ENCODE results near the gene NTN4. TPM values are rescaled to one million over a fixed set of nuclear protein-coding genes. Genes with fewer than 3 reads are reported as not detected.
"Not testable (repeated sequence)": the region's sequence is repeated elsewhere in the genome, so short reads cannot be mapped to it uniquely, and the experiment has no call there.

NTN4 gene
- polyA plus RNA-seq, result 10 to 100 TPM; 10.2 to 12.9 (median 11.1) TPM

DNA sequence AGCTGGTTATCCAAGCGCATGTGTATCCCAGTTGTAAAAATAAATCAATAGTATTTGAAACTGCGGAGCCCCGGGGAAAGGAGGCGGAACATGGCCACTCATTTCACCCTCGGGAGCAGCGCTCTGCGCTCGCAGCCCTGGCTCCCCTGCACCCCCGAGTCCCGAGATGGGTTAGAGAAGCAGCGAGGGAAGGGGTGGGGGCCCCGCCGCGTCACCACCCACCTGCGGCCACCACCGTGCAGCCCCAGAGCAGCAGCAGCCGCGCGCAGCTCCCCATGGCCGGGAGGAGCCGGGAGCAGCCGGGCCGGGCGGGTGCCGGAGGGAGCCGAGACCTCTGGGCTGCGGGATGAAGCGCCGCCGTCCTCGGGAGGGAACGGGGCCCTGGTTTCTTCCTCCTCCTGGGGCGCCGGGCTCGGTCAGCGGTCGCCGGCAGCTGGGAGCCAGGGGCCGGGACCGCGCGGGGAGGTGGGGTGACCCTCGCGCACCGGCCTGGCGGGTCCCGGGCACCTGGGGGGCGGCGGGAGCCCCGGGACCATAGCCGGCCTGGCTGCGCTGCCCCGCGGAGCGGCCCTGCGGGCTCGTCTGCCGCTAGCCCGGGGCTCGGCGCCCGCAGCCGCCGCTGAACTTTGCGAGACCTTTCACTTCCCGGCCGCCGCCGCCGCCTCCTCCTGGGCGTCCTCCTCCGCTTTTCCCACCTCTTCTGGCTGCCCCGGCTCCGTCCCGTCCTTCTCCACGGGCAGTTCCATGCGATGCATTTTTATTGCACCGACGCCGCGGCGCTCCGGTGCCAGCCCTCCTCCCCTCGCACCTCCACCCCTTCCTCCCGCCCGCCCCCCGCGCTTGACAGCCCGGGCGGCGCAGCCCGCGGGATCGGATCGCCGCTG lies at the start of gene NTN4:
TSS of gene NTN4 (minus strand) at position 732 of the 884 bp plus-strand sequence. CDS start at position 277, 455 bp downstream.
- 0% methylated on average over 53 to 91 of the region's 96 CpGs for WGBS, 3 donors
- no peak within 1 kb of the TSS for H3K27ac ChIP-seq (ENCODE audit: low read depth, low read length)

DNA sequence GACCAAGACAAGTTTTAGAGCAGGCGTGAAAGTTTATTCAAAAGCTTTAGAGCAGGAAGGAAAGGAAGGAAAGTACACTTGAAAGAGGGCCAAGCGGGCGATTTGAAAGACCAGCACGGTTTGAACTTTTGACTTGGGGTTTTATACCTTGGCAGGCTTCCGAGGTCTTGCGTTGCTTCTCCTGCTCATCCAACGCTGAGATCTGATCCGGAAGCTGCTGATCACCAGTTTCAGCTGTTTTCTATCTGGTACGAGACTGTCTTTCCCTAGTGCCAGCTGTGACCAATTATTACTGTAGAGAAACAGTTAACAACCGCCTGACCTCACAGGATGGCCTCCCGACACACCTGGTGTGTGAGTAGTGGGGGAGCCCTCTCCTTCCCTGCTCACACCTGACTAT lies 47.6 kb upstream of the NTN4 start:
- 8 to 33% (median 16%) methylated on average over 11 of the region's 11 CpGs for WGBS, 3 donors
- H3K27ac ChIP-seq (ENCODE audit: low read depth, low read length), result no peak overlapping the region

DNA sequence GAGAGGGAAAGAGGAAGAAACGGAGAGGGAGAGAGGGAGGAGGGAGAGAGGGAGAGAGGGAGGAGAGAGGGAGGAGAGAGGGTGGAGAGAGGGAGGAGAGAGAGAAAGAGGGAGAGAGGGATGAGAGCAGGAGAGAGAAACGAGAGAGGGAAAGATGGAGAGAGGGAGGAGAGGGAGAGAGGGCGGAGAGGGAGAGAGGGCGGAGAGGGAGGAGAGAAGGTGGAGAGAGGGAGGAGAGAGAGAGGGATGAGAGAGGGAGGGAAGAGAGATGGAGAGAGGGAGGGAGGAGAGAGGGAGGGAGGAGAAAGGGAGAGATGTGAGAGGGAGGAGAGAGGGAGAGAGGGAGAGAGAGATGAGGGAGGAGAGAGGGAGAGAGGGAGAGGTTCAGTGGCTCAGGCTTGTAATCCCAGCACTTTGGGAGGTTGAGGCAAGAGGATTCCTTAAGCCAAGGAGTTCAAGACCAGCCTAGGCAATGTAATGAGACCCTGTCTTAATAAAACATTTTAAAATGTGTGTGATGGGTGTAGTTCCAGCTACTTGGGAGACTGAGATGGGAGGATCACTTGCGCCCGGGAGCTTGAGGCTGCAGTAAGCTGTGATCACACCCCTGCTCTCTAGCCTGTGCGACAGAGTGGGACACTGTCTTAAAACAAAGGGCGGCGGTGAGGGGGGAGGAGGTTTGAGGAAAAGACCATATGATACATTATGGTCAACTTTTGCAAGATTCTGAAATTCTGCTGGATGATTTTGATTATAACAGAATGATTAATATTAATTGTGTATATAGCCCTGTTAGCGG lies 46.9 kb upstream of the NTN4 start:
- WGBS, 3 donors, result 50 to 64% (median 60%) methylated on average over 10 of the region's 10 CpGs

DNA sequence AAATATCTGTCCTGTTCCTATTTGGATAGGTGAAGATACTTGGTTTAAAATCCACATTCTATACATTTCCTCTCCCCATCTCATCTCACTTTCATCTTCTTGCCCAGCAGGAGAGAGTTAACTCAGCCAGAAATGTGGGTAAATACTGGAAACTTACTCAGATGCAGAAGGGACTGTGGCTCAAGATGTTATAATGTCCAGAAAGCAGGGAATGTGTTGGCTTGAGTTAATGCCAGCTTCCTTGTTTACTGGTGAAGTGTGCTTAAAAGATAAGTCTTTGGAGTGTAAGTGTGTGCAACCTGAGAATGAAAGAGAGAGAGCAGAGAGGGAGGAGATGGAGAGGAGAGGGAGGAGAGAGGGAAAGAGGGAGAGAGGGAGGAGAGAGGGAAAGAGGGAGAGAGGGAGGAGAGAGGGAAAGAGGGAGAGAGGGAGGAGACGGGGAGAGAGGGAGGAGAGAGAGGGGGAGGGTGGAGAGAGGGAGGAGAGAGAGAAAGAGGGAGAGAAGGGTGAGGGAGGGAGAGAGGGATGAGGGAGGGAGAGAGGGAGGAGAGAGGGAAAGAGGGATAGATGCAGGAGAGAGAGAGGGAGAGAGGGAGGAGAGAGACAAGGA lies 46.2 kb upstream of the NTN4 start:
- 0 to 37% (median 4%) methylated on average over 1 of the region's 1 CpG for WGBS, 3 donors
- H3K27ac ChIP-seq (ENCODE audit: low read depth, low read length), result no peak overlapping the region

More for the DNA sequence above, 46.9 kb upstream of the NTN4 start:
- H3K27ac ChIP-seq (ENCODE audit: low read depth, low read length), result no peak overlapping the region

- H3K27ac ChIP-seq (ENCODE audit: low read depth, low read length), result no peak overlapping the region
- 18 to 37% (median 30%) methylated on average over 3 of the region's 3 CpGs for WGBS, 3 donors
These were observed 45.6 kb upstream of the NTN4 start for GRCh38 chr12:95836185-95836609.

GRCh38 chr12:95834572-95834971 lies 44.0 kb upstream of the NTN4 start:
- WGBS, 3 donors, result 88 to 95% (median 90%) methylated on average over 1 of the region's 1 CpG
- no peak overlapping the region for H3K27ac ChIP-seq (ENCODE audit: low read depth, low read length)

DNA sequence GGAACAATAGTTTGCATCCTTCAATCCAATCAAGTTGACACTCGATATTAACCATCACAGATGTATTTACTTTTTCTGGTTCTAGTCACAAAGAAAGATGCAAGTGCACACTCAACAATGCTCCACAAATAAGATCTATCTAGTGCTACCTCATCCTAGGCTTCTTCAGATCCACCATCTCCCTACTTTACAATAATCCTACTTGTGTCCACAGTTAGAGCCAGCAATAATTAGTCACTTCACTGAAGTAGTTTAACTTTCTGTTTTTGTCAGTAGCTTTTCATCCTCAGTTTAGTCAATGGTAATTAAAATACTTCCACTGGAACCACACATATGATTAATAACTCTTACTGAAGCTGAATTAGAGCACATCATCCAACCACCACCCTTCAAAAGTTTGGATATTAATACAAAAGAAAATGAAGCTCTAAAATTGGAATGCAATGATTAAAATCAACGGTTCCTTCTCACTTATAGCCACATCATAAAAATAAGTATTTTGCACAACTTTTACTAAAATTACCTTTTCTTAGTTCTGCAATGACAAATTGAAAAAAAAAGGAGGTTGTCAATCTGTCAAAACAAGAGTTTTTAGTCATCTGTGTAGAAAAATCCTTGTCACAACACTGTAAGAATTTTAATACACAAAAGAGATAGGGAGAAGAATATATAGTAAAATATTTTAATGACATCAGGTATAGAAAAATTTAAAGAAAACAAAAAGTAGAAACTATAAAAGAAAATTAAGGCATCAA lies 39.9 kb upstream of the NTN4 start:
- 83 to 89% (median 87%) methylated on average over 2 of the region's 2 CpGs for WGBS, 3 donors
- H3K27ac ChIP-seq (ENCODE audit: low read depth, low read length), result no peak overlapping the region

- H3K27ac ChIP-seq (ENCODE audit: low read depth, low read length), result no peak overlapping the region
These were observed 38.8 kb upstream of the NTN4 start for GRCh38 chr12:95829395-95829794.

- WGBS, 3 donors, result 0 to 3% (median 0%) methylated on average over 1 of the region's 1 CpG
- H3K27ac ChIP-seq (ENCODE audit: low read depth, low read length), result no peak overlapping the region
These were observed 29.6 kb upstream of the NTN4 start for GRCh38 chr12:95820096-95820703.

DNA sequence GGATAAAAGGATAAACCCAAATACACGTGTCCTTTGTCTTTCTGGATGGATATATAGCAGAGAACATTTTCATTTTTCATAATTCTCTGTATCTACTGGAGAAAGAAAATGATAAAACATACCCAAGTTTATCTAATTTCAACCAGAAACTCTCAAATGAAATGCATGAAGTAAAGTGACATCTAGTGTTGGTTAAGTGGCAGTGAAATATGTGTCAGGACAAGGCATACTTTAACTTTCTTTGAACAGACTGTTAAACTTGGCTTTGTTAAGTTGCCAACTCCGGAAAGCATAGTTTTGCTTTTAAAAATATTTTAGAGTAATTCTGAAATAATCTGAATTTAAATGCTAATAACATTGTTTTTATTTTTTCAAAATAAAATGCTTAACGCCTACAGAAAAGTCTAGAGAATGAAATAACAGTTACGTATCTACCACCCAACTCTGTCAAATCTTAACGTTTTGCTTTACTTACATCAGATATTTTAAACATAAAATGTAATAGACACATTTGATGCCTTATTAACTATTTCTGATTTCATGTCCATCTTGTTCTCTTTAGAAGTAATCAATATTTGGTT lies 25.2 kb upstream of the NTN4 start:
- H3K27ac ChIP-seq (ENCODE audit: low read depth, low read length), result no peak overlapping the region
- 46 to 57% (median 47%) methylated on average over 5 of the region's 5 CpGs for WGBS, 3 donors

- not testable (repeated sequence) for H3K27ac ChIP-seq (ENCODE audit: low read depth, low read length)
These were observed 21.6 kb upstream of the NTN4 start for GRCh38 chr12:95812155-95812554.

DNA sequence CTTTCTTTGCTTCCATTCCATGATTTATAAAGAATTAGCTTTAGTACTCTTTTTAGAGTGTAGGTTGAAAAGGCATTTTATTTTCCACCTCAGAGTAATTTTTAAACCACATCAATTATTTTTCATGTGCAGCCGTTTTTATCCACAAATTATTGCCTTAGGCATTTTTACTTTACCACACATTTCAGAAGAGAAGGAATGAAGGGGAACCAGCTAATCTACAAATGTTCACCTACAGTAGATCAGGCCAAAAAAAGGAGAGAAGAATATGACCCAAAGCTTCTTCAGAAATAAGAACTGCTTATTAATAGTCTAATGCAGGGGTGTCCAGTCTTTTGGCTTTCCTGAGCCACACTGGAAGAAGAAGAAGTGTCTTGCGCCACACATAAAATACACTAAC lies 19.8 kb upstream of the NTN4 start:
- no peak overlapping the region for H3K27ac ChIP-seq (ENCODE audit: low read depth, low read length)
- 68 to 86% (median 80%) methylated on average over 2 of the region's 2 CpGs for WGBS, 3 donors

More at GRCh38 chr12:95812155-95812554, 21.6 kb upstream of the NTN4 start:
- 94 to 98% (median 97%) methylated on average over 4 of the region's 4 CpGs for WGBS, 3 donors

DNA sequence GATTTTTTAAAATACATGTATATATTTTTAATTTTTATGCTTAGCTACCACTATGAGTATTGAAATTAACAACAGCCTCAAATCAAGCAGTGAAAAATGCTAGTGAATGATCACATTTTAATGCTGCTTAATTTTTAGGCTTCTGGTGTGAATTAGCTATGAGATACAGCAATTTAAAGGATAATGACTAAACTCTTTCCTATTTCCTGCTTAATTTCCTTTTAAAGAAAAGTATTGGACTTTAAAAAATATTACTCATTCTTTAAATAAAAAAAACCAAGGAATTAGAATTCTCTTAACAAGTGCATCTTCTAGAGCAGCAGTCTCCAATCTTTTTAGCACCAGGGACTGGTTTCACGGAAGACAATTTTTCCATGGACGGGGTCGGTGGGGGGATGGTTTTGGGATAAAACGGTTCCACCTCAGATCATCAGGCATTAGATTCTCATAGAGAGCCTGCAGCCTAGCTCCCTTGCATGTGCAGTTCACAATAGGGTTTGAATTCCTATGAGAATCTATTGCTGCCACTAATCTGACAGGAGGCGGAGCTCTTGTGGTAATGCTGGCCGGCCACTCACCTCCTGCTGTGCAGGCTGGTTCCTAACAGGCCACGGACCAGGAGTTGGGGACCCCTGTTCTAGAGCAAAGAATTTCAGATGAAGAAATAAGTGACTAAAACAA lies 18.6 kb upstream of the NTN4 start:
- 87 to 91% (median 89%) methylated on average over 7 of the region's 7 CpGs for WGBS, 3 donors

GRCh38 chr12:95808146-95808545 lies 17.6 kb upstream of the NTN4 start:
- WGBS, 3 donors, result 83 to 90% (median 87%) methylated on average over 7 of the region's 7 CpGs

More for the DNA sequence above, 18.6 kb upstream of the NTN4 start:
- H3K27ac ChIP-seq (ENCODE audit: low read depth, low read length), result no peak overlapping the region

GRCh38 chr12:95805864-95806671 lies 15.5 kb upstream of the NTN4 start:
- no peak overlapping the region for H3K27ac ChIP-seq (ENCODE audit: low read depth, low read length)
- WGBS, 3 donors, result 46 to 72% (median 56%) methylated on average over 5 of the region's 5 CpGs

More at GRCh38 chr12:95808146-95808545, 17.6 kb upstream of the NTN4 start:
- no peak overlapping the region for H3K27ac ChIP-seq (ENCODE audit: low read depth, low read length)

- 63 to 70% (median 67%) methylated on average over 3 of the region's 3 CpGs for WGBS, 3 donors
- H3K27ac ChIP-seq (ENCODE audit: low read depth, low read length), result no peak overlapping the region
These were observed 13.7 kb upstream of the NTN4 start for GRCh38 chr12:95804291-95804690.

All from adipose tissue (tissue), 3 donors.